Superior temporal gyrus (tissue), 1 donor: ENCODE data around the gene SREBF1.

Source experiments
- DNase-seq: peaks from one replicate; pipeline ENCODE4 v3.0.0-alpha.2; 2016; ENCODE audit errors: extremely low spot score

Gene SREBF1

DNA sequence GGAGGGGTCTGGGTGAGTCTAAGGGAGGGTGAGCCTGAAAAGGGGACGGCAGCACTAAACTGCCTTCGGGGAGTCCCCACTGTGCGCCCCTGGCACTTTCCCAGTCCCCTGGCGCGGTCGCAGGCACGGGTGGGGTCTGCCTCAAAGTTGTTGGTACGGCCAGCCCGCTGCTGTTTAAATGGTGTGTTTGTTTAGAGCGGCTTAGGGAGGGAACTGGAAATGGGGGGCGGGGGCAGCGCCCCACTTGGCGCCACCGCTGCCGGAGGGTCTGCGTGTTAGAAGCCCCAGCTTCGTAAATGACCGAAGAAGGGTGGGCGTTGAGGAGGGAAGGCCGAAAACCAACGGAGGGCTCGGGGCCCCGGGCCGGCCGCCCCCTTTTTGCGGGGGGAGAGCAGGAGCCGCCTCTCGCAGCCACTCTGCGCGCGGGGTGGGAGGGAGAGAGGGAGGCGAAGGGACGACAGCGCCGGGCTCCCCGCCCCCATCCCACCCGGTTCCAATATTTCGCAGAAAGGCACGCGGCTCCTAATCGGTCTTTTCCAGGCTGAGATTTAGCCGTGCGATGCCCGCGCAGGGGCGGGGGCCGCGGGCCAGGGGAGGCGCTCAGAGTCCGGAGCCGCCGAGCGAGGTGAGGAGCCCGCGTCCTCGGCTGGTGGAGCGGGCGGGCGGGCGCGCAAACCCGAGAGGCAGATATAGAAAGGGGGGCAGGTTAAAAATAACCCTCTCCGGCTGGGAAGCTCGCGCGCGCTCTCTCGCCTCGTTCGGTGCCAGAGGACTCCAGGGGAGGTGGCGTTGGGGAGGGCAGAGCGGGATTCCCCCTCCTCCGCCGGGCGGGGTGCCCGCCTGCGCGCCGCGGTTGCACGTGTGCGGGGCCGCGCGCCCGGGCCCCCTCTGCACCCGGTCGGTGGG, 54.9 kb downstream of the SREBF1 start:
- DNase-seq, result peak; percentile 88

- peak; percentile 47 for DNase-seq
Measured at GRCh38 chr17:17780922-17781590, 55.7 kb downstream of the SREBF1 start.

- DNase-seq, result peak; percentile 44
Measured at GRCh38 chr17:17779015-17779611, 57.7 kb downstream of the SREBF1 start.

DNA sequence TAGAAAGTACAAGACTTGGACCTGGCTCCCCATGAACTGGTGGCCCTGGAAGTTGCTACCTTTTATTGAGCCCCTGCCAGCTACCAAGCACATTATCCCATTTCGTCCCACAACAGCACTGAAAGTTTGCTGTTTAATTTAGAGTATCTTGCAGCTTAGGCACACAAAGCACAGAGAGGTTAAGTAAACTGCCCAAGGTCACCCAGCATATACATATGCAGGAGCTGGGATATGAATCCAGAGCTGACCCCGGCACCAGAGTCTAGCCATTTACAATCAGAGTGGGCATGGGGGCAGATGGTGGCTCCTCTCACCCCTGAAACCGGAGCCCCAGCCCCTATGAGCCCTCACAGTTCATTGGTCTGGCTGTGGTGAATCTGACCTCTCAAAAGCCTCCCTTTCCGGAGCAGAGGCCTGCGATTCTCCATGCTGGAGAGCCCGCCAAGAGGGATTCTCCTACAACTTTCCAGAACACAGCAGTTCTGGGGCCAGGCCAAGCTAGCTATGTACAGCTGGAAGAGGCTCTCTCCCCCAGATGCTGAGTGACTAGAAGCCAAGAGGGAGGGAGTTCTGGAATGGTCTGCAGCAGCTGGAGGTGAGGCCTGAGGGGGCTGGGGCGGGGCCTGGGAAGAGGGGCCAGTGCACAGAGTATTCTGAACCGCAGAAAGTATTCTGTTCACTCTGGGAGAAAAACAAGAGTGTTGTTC, 58.3 kb downstream of the SREBF1 start:
- DNase-seq, result peak; percentile 84

DNA sequence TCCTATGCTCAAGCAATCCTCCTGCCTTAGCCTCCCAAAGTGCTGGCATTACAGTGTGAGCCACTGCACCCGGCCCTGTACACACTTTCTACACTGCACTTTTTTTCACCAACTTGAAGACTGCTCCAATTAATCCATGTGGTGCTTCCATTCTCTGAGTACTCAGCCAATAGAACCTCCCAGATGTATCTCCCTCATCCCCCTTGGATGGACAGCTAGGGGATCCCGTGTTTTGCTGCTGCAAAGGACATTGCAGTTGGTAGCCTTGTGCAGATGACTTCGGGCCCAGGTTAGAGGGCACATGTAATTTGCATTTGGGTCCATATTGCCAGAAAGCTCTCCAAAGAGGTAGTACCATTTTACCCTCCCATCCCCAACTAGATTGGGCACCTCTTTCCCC, 59.9 kb downstream of the SREBF1 start:
- no peak for DNase-seq

- no peak for DNase-seq
Measured at GRCh38 chr17:17774009-17774881, 62.5 kb downstream of the SREBF1 start.

DNA sequence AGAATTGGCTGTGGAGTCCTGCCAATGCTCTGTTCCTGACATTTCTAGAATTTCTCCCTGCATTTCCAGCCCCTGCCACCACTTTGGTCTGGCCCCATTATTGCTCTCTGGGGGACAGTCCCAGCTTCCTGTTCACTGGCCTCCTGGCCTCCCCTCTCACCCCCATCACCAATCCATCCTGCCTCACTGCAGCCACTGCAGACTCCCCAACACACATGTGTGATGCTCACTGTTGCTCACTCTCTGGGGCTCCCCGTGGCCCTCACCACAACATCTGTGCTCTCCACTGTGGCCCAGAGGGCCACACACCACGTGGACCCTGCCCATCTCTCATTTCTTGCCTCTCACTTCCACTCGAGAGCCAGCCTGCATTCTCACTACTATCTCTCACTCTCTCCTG, 64.6 kb downstream of the SREBF1 start:
- DNase-seq, result no peak

DNA sequence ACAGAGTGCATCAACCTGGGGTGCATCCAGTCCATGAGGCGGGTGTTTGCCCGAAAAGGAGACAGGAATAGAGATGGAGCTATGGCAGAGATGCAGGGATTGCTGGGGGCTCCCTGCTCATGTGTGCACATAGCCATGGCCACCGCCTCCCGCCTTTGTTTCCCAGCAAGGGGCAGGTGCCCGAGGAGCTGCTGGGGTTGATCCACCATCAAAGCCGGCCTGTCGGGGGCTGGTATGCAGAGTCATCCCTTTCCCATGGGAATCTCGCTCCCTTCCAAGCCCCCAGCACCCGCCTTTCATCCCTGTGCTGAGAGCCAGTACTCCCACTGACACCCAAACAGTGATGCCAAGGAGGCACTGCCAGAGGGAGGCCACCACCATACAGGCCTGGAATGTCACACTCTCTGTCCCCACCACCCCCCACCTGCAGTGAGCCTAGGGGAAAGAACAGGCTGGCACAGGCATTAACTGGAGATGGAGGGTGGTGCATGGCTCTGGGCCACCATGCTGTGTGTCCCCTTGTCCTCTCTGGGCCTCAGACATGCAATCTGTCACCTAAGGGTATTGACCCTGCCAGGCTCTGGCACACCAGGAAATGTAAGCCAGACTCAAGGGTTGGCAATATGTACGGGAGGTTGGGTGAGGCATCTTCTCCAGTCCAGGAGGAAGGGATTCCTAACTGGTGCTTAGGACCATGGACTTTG, 65.1 kb downstream of the SREBF1 start:
- no peak for DNase-seq

DNA sequence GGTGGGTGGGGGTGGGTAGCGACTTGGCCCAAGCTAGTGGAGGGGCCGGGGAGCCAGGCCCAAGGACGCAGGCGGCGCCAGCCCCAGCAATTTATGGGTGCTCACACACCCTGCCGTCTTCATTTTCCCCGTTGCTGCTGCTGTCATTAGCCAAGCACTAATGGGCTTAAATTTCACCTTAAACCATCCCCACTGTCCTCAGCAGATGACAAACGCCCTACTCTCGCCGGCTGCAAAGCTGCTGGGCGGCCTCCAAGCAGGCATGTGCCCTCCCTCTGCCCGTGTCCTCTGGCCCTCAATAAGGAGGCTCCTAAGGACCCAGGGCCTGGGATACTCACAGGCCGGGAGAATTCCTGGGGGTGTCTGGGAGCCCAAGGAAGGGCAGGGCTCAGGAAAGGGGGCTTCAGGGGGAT, 66.1 kb downstream of the SREBF1 start:
- DNase-seq, result no peak

DNA sequence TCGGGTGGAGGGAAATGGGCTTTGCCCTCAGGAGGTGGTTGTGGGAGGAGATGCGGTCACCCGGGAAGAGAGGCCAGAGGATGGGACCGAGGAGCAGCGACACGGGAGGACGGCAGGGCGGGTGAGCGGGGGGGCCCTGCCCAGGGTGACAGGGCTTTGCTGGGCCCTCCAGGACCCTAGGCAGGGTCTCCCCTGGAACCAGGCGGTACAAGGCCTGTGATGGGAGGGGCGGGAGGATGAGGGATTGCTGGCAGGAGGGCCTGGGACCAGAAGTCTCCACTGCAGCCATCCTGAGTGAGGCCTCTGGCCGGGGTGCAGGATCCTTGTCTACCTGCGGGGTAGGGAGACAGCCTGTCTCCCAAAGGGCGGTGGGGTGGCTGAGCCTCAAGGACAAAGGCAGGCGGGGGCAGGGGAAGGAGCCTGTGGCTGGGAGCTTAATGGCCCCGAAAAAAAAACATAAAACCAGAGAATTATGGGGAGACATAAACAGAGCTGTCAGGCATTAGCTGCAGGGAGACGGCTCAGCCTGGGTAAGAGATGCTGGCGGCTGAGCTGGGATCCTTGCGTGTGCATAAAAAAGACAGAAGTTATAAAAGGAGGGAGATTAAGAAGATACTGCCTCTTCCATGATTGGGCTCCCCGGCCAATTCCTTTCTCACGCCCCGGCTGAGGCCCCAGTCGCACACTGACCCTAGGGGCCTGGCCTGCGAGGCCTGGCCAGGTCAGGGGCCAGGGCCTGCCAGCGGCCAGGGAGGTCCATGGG, 66.7 kb downstream of the SREBF1 start:
- no peak for DNase-seq

- no peak for DNase-seq
Measured at GRCh38 chr17:17768424-17769088, 68.2 kb downstream of the SREBF1 start.

GRCh38 chr17:17767887-17768418, 68.8 kb downstream of the SREBF1 start:
- no peak for DNase-seq

GRCh38 chr17:17767154-17767869, 69.5 kb downstream of the SREBF1 start:
- DNase-seq, result no peak

- no peak for DNase-seq
Measured at GRCh38 chr17:17766744-17767120, 70.1 kb downstream of the SREBF1 start.

DNA sequence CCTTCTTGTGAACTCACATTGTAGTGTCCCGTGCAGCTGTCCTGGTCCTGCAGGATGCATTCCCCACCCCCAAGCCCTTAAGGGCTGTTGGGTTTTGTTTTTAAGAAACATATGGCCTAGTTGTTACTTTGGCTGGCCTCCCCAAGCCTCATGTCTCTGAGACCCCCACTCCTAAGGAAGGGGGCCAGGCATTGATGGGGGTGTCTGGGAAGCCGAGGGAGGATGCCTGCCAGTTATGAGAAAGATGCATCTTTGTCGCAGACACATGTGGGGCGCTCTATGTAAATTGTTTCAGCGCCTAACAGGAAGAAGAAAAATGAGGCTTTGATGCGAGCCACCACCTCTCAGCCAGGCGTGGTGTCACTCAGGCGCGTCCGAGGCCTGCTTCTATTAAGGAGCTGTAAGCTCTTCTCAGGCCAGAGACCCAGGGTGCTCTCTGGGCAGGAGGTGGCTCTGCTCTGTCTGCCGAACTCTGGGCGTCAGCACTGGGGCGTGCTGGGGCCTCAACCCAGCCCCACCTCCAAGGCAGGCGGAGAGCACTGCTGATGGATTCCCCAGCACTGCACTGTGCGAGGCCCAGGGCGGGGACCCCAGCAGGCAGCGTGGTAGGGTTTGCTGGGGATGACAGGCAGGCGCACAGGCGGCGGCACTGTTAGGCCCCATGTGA, 70.6 kb downstream of the SREBF1 start:
- DNase-seq, result no peak

DNA sequence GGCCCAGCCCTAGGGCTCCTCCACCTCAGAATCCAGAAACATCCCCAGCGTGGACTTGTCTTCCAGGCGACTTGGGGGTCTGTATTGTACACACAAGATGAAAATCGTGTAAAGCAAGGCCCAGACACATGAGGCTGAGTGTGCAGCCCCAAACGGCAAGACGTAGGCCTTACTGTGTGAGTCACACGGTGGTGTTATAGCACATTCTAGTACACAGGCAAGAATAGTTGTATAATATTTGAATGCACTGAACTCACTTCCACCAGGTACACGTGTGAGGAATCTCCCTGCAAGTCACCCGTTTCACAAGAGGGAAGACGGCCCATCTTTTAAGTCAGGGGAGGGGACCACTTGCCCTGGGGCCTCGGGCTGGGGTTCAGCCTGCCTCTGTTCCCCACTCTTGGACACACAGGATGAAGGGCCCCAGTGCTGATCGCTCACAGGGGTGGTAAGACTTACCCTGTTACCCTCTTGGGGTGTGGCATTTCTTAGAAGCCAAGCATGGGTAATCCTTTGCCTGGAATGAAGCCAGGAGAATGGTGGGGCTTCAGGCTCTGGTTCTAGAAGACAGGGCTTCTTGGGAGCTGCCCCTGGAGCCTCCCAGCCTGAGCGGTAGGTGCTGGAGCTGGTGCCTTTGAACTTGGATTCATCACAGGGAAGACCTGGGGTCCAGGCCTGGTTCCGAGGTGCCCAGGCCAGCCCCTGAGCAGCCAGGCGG, 71.3 kb downstream of the SREBF1 start:
- DNase-seq, result peak; percentile 64

DNA sequence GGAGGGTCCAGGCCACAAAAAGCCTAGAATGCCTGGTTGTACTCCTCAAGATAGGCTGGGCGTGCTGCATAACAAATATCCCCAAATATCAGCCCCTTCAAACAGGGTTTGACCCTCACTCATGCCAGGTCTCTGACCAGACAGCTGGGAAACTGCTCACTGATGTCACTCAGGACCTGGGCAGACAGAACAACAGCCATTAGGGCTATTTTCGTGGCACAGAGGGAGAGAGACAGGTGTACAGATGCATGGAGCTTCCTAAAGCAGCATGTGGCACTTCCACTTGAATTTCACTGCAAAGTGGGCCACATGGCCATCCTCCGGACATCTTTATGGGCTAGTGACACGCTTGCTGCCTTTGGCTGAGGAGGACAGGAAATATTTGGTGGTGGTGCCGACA, 73.1 kb downstream of the SREBF1 start:
- no peak for DNase-seq
